ENCODE results near the gene HFE. TPM values are rescaled to one million over a fixed set of nuclear protein-coding genes. Genes with fewer than 3 reads are reported as not detected.

Gene HFE
- total and polyA plus RNA-seq, 2 of the 13 experiments (the other 11 are each of a cell fraction or from before 2014, with no cell fraction given): 3.7 to 6.3 TPM

DNA sequence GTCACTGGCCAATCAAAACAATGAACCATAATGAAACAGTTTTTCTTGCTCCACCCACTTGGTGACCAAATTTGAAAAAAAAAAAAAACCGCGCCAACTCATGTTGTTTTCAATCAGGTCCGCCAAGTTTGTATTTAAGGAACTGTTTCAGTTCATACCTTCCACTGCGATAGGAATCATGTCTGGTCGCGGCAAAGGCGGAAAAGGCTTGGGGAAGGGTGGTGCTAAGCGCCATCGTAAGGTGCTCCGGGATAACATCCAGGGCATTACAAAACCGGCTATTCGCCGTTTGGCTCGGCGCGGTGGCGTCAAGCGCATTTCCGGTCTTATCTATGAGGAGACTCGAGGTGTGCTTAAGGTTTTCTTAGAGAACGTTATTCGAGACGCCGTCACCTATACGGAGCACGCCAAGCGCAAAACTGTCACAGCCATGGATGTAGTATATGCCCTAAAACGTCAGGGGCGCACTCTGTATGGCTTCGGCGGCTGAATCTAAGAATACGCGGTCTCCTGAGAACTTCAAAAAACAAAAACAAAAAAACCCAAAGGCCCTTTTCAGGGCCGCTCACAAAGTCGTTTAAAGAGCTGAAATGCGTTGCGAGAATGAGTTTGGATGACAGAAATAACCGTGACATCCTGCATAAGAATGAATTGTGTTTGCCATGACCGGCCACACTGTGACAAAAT lies 16.7 kb downstream of the HFE start (continued):
- TF ChIP-seq, protein P1, sequence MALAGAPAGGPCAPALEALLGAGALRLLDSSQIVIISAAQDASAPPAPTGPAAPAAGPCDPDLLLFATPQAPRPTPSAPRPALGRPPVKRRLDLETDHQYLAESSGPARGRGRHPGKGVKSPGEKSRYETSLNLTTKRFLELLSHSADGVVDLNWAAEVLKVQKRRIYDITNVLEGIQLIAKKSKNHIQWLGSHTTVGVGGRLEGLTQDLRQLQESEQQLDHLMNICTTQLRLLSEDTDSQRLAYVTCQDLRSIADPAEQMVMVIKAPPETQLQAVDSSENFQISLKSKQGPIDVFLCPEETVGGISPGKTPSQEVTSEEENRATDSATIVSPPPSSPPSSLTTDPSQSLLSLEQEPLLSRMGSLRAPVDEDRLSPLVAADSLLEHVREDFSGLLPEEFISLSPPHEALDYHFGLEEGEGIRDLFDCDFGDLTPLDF (CRISPR knock-in tag; IDR thresholded peaks at IDR 0.05): peak; percentile 98
- TF ChIP-seq, protein P2, sequence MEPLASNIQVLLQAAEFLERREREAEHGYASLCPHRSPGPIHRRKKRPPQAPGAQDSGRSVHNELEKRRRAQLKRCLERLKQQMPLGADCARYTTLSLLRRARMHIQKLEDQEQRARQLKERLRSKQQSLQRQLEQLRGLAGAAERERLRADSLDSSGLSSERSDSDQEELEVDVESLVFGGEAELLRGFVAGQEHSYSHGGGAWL (CRISPR knock-in tag; IDR thresholded peaks at IDR 0.05): peak; percentile 82; the same call in 1 of the 2 replicates
- TF ChIP-seq, protein P3, sequence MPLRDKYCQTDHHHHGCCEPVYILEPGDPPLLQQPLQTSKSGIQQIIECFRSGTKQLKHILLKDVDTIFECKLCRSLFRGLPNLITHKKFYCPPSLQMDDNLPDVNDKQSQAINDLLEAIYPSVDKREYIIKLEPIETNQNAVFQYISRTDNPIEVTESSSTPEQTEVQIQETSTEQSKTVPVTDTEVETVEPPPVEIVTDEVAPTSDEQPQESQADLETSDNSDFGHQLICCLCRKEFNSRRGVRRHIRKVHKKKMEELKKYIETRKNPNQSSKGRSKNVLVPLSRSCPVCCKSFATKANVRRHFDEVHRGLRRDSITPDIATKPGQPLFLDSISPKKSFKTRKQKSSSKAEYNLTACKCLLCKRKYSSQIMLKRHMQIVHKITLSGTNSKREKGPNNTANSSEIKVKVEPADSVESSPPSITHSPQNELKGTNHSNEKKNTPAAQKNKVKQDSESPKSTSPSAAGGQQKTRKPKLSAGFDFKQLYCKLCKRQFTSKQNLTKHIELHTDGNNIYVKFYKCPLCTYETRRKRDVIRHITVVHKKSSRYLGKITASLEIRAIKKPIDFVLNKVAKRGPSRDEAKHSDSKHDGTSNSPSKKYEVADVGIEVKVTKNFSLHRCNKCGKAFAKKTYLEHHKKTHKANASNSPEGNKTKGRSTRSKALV (CRISPR knock-in tag; IDR thresholded peaks at IDR 0.05): peak; percentile 88
- TF ChIP-seq ZNF850 (CRISPR knock-in tag; conservative IDR thresholded peaks at IDR 0.05) (peak; percentile 90; the same call in 1 of the 2 replicates), NR2F6 (IDR thresholded peaks at IDR 0.05) (peak; percentile 37; the same call in 1 of the 2 replicates), NR2F6 (CRISPR knock-in tag; IDR thresholded peaks at IDR 0.05) (peak; percentile 65), ERF (CRISPR knock-in tag; IDR thresholded peaks at IDR 0.05) (peak; percentile 98), TARDBP (CRISPR knock-in tag; IDR thresholded peaks at IDR 0.05) (peak; percentile 98), ZNF598 (CRISPR knock-in tag; IDR thresholded peaks at IDR 0.05; ENCODE audit: borderline replicate concordance) (no peak), CENPX (CRISPR knock-in tag; IDR thresholded peaks at IDR 0.05) (no peak), JUNB (CRISPR knock-in tag; IDR thresholded peaks at IDR 0.05; ENCODE audit: borderline replicate concordance) (peak; percentile 88), YEATS4 (CRISPR knock-in tag; IDR thresholded peaks at IDR 0.05; ENCODE audit: borderline replicate concordance) (peak; percentile 79; the same call in 1 of the 2 replicates), HCFC1 (IDR thresholded peaks at IDR 0.05; ENCODE audit: low read depth, low read length) (peak; percentile 34; the same call in 1 of the 2 replicates), NPAS2 (CRISPR knock-in tag; IDR thresholded peaks at IDR 0.05; ENCODE audit: borderline replicate concordance) (peak; percentile 22; the same call in 1 of the 2 replicates), ZNF558 (CRISPR knock-in tag; IDR thresholded peaks at IDR 0.05; ENCODE audit: borderline replicate concordance) (peak; percentile 77; the same call in 1 of the 2 replicates), ZNF333 (CRISPR knock-in tag; IDR thresholded peaks at IDR 0.05; ENCODE audit: borderline replicate concordance) (peak; percentile 98), ZKSCAN1 (IDR thresholded peaks at IDR 0.05; ENCODE audit: low read length) (peak; percentile 100), ZNF572 (CRISPR knock-in tag; IDR thresholded peaks at IDR 0.05) (peak; percentile 58; the same call in 1 of the 2 replicates), ZNF3 (CRISPR knock-in tag; IDR thresholded peaks at IDR 0.05) (peak; percentile 59; the same call in 1 of the 2 replicates), ZNF720 (CRISPR knock-in tag; IDR thresholded peaks at IDR 0.05) (peak; percentile 93; the same call in 1 of the 2 replicates), NFE2 (CRISPR knock-in tag; IDR thresholded peaks at IDR 0.05) (0 out of 2 replicates have a peak, but pooled peaks have one; percentile 37), ZNF563 (CRISPR knock-in tag; IDR thresholded peaks at IDR 0.05) (peak; percentile 67; the same call in 1 of the 2 replicates), ZBTB38 (CRISPR knock-in tag; IDR thresholded peaks at IDR 0.05) (peak; percentile 86), ELF1 (CRISPR knock-in tag; IDR thresholded peaks at IDR 0.05) (peak; percentile 77)
- TF ChIP-seq, protein P4, sequence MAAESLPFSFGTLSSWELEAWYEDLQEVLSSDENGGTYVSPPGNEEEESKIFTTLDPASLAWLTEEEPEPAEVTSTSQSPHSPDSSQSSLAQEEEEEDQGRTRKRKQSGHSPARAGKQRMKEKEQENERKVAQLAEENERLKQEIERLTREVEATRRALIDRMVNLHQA (CRISPR knock-in tag; IDR thresholded peaks at IDR 0.05): peak; percentile 53; the same call in 1 of the 2 replicates
- TF ChIP-seq, protein P5, sequence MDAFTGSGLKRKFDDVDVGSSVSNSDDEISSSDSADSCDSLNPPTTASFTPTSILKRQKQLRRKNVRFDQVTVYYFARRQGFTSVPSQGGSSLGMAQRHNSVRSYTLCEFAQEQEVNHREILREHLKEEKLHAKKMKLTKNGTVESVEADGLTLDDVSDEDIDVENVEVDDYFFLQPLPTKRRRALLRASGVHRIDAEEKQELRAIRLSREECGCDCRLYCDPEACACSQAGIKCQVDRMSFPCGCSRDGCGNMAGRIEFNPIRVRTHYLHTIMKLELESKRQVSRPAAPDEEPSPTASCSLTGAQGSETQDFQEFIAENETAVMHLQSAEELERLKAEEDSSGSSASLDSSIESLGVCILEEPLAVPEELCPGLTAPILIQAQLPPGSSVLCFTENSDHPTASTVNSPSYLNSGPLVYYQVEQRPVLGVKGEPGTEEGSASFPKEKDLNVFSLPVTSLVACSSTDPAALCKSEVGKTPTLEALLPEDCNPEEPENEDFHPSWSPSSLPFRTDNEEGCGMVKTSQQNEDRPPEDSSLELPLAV (CRISPR knock-in tag; conservative IDR thresholded peaks at IDR 0.05; ENCODE audit: low read depth): no peak; the same call in 1 of the 2 replicates
